Measurements from ENCODE around the gene RGS3.

- TF ChIP-seq, protein P1, sequence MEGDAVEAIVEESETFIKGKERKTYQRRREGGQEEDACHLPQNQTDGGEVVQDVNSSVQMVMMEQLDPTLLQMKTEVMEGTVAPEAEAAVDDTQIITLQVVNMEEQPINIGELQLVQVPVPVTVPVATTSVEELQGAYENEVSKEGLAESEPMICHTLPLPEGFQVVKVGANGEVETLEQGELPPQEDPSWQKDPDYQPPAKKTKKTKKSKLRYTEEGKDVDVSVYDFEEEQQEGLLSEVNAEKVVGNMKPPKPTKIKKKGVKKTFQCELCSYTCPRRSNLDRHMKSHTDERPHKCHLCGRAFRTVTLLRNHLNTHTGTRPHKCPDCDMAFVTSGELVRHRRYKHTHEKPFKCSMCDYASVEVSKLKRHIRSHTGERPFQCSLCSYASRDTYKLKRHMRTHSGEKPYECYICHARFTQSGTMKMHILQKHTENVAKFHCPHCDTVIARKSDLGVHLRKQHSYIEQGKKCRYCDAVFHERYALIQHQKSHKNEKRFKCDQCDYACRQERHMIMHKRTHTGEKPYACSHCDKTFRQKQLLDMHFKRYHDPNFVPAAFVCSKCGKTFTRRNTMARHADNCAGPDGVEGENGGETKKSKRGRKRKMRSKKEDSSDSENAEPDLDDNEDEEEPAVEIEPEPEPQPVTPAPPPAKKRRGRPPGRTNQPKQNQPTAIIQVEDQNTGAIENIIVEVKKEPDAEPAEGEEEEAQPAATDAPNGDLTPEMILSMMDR (IDR thresholded peaks at IDR 0.05; ENCODE audit: insufficient read depth, low read length): no peak
- TF ChIP-seq REST (IDR thresholded peaks at IDR 0.05; ENCODE audit: insufficient replicate concordance, low read depth) (no peak), GABPA (IDR thresholded peaks at IDR 0.05; ENCODE audit: low read depth) (no peak), SPI1 (IDR thresholded peaks at IDR 0.05; ENCODE audit: borderline replicate concordance, low read depth) (no peak), POLR2AphosphoS5 (IDR thresholded peaks at IDR 0.05; ENCODE audit: low read depth) (no peak)
Observed at GRCh38 chr9:113594484-113595299, 131.2 kb downstream of the RGS3 start.
